Neural progenitor cell (in vitro differentiated cells): ENCODE measurements around the gene PPP2R5C.

Experiments
- CTCF ChIP-seq: fragments of 200-600 bp; sonication (generic); IDR thresholded peaks from 2 replicates; pipeline ENCODE4 v1.5.1; 2017; ENCODE audit warnings: antibody characterized with exemption, mild to moderate bottlenecking
- EZH2 ChIP-seq: fragments of 200-600 bp; sonication (generic); IDR thresholded peaks from 2 replicates; pipeline ENCODE4 v1.6.1; 2017; ENCODE audit warnings: antibody characterized with exemption, mild to moderate bottlenecking, moderate library complexity
- EZH2phosphoT487 ChIP-seq: fragments of 200-600 bp; sonication (generic); IDR thresholded peaks from 2 replicates; pipeline ENCODE4 v1.6.1; 2017; ENCODE audit warnings: antibody characterized with exemption

DNA sequence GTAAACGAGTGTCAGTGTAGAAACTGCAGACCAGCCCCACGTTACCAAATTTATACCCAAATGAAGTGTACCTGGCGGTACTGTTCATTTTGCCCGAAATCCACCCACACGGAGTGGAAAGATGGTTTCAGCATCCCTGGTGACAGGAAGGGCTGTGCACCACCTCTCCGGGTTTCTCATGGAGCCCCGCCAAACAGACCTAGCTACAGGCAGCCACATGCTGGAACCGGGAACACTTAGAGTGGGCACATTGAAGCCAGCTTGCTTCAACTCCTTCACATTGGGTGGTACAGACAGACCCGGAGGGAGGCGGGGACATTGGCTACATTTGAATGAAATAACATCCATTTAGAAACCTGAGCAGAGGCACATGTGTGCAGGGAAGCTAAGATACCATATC, 84.4 kb downstream of the PPP2R5C start:
- TF ChIP-seq CTCF (no peak), EZH2 (no peak), EZH2phosphoT487 (no peak)
